OCI-LY1 (cell line): ENCODE measurements around the gene PTPRJ.

Source experiments
- H2AFZ ChIP-seq: fragments of 200-600 bp; sonication (generic), shearing (Covaris generic); 2 replicates; pipeline ENCODE4 v1.6.0; 2014; ENCODE audit warnings: antibody characterized with exemption, mild to moderate bottlenecking, low read length
- H3F3A ChIP-seq: fragments of 200-600 bp; sonication (generic), shearing (Covaris generic); 2 replicates; pipeline ENCODE4 v1.6.0; 2014; ENCODE audit warnings: mild to moderate bottlenecking, antibody characterized with exemption, low read length, moderate library complexity; ENCODE audit not compliant: insufficient read depth
- H3K27ac ChIP-seq: fragments of 200-600 bp; sonication (generic); 2 replicates; pipeline ENCODE4 v1.5.1; 2014; ENCODE audit warnings: low read length, mixed run types, mild to moderate bottlenecking, low read depth; ENCODE audit not compliant: poor library complexity, severe bottlenecking
- H3K27me3 ChIP-seq: fragments of 200-600 bp; sonication (generic); 2 replicates; pipeline ENCODE4 v1.6.0; 2014; ENCODE audit warnings: antibody characterized with exemption, mild to moderate bottlenecking, low read length, moderate library complexity; ENCODE audit not compliant: insufficient read depth
- H3K36me3 ChIP-seq: fragments of 200-600 bp; sonication (generic); 2 replicates; pipeline ENCODE4 v1.6.1; 2014; ENCODE audit warnings: mild to moderate bottlenecking, antibody characterized with exemption, low read length, moderate library complexity, mixed read lengths; ENCODE audit not compliant: insufficient read depth
- H3K4me1 ChIP-seq: fragments of 200-600 bp; sonication (generic); 2 replicates; pipeline ENCODE4 v1.5.1; 2014; ENCODE audit warnings: mild to moderate bottlenecking, low read length, moderate library complexity; ENCODE audit not compliant: insufficient read depth, severe bottlenecking
- H3K4me2 ChIP-seq: fragments of 200-600 bp; sonication (generic), shearing (Covaris generic); 2 replicates; pipeline ENCODE4 v1.6.1; 2014; ENCODE audit warnings: low read length
- H3K4me3 ChIP-seq: fragments of 200-600 bp; sonication (generic); 2 replicates; pipeline ENCODE4 v1.5.1; 2014; ENCODE audit warnings: low read length, low read depth, mild to moderate bottlenecking, mixed read lengths; ENCODE audit not compliant: poor library complexity, severe bottlenecking
- H3K79me2 ChIP-seq: fragments of 200-600 bp; shearing (Covaris generic); 2 replicates; pipeline ENCODE4 v1.6.1; 2016; ENCODE audit warnings: mixed run types, low read length, mixed read lengths; ENCODE audit not compliant: insufficient read depth
- H3K9ac ChIP-seq: fragments of 200-600 bp; sonication (generic), shearing (Covaris generic); 2 replicates; pipeline ENCODE4 v1.6.1; 2014; ENCODE audit warnings: mild to moderate bottlenecking, low read length, mixed read lengths
- H3K9me2 ChIP-seq: fragments of 200-600 bp; sonication (generic), shearing (Covaris generic); 2 replicates; pipeline ENCODE4 v1.6.1; 2014; ENCODE audit warnings: low read depth, mild to moderate bottlenecking, low read length, mixed read lengths
- H3K9me3 ChIP-seq: fragments of 200-600 bp; shearing (Covaris generic); 2 replicates; pipeline ENCODE4 v1.6.1; 2014; ENCODE audit warnings: low read length, mixed read lengths
- H4K20me1 ChIP-seq: fragments of 200-600 bp; sonication (generic), shearing (Covaris generic); 2 replicates; pipeline ENCODE4 v1.6.0; 2016; ENCODE audit warnings: mild to moderate bottlenecking, low read length; ENCODE audit not compliant: insufficient read depth
- CTCF ChIP-seq: fragments of 200-600 bp; sonication (generic), shearing (Covaris generic); IDR thresholded peaks from 2 replicates; pipeline ENCODE4 v1.5.1; 2017; ENCODE audit warnings: mild to moderate bottlenecking, antibody characterized with exemption, low read length, moderate library complexity, mixed read lengths
- EZH2 ChIP-seq: fragments of 200-600 bp; sonication (generic), shearing (Covaris generic); IDR thresholded peaks from 2 replicates; pipeline ENCODE4 v1.8.0; 2017; ENCODE audit warnings: borderline replicate concordance, mixed run types, mild to moderate bottlenecking, antibody characterized with exemption, low read length, moderate library complexity, mixed read lengths

PTPRJ gene

DNA sequence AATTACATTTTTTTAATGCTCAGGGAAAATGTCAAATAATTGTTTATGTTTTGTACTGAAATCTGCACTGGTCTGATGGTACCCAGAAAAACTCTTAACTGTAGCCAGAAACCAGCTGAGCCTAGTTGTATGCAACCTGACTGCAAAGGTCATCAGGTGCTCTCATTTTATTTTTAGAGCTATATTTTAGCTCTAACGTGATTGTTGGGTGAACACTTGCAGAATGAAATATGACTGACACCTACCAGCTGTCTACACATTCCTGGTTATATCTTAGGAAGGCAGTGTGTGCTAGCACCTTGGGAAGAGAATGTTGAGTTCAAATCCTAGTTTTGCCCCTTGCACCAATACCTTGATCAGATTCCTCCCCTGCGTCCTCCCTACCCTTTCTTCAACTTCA lies 23.6 kb downstream of the PTPRJ start:
- peak overlapping the region; percentile 20 for H3K4me3 ChIP-seq
- H3K79me2 ChIP-seq = peaks cover 82% of the 10 kb centered on the region
- H3K4me2 ChIP-seq = peak overlapping the region; percentile 76
- no peak for TF ChIP-seq EZH2
- TF ChIP-seq CTCF = no peak
- no peaks in the 10 kb centered on the region for H3K36me3 ChIP-seq
- peak overlapping the region; percentile 62 for H3K9ac ChIP-seq
- H2AFZ ChIP-seq = no peak overlapping the region
- H3K9me3 ChIP-seq = no peaks in the 10 kb centered on the region
- H4K20me1 ChIP-seq = no peaks in the 10 kb centered on the region
- no peaks in the 10 kb centered on the region for H3K27me3 ChIP-seq
- H3F3A ChIP-seq = peaks cover 10% of the 10 kb centered on the region
- H3K9me2 ChIP-seq = no peaks in the 10 kb centered on the region
- peaks cover 95% of the 10 kb centered on the region for H3K4me1 ChIP-seq
- H3K27ac ChIP-seq = peak overlapping the region; percentile 98

- H3K9me3 ChIP-seq = no peaks in the 10 kb centered on the region
- H3F3A ChIP-seq = peaks cover 10% of the 10 kb centered on the region
- no peaks in the 10 kb centered on the region for H3K27me3 ChIP-seq
- peak overlapping the region; percentile 98 for H3K27ac ChIP-seq
- H3K4me3 ChIP-seq = peak overlapping the region; percentile 20
- no peak overlapping the region for H2AFZ ChIP-seq
- no peaks in the 10 kb centered on the region for H3K36me3 ChIP-seq
- H3K4me2 ChIP-seq = peak overlapping the region; percentile 76
- no peaks in the 10 kb centered on the region for H3K9me2 ChIP-seq
- H3K9ac ChIP-seq = peak overlapping the region; percentile 62
- no peaks in the 10 kb centered on the region for H4K20me1 ChIP-seq
- TF ChIP-seq EZH2 (no peak), CTCF (no peak)
- H3K4me1 ChIP-seq = peaks cover 95% of the 10 kb centered on the region
- H3K79me2 ChIP-seq = peaks cover 82% of the 10 kb centered on the region
These were observed 24.1 kb downstream of the PTPRJ start for GRCh38 chr11:48004456-48004855.

DNA sequence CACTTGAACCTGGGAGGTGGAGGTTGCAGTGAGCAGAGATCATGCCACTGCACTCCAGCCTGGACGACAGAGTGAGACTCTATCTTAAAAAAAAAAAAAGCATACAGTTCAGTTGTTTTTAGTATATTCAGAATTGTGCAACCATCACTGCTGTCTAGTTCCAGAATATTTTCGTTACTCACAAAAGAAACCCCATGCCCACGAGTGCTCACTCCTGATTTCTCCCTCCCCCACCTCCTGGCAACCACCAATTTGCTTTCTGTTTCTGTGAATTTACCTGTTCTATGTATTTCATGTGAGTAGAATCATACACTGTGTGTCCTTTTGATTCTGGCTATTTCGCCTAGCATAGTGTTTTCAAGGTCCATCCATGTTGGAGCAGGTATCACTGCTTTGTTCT lies 24.8 kb downstream of the PTPRJ start:
- no peaks in the 10 kb centered on the region for H4K20me1 ChIP-seq

More for the DNA sequence above, 24.8 kb downstream of the PTPRJ start:
- Histone ChIP-seq H3K4me2 (peak overlapping the region; percentile 76), H3F3A (peaks cover 10% of the 10 kb centered on the region), H2AFZ (no peak overlapping the region), H3K4me3 (peak overlapping the region; percentile 20), H3K4me1 (peaks cover 95% of the 10 kb centered on the region), H3K9me2 (no peaks in the 10 kb centered on the region), H3K27ac (peak overlapping the region; percentile 98), H3K79me2 (peaks cover 84% of the 10 kb centered on the region), H3K27me3 (no peaks in the 10 kb centered on the region), H3K9me3 (no peaks in the 10 kb centered on the region), H3K9ac (peak overlapping the region; percentile 62), H3K36me3 (no peaks in the 10 kb centered on the region)
- TF ChIP-seq CTCF = no peak
- TF ChIP-seq EZH2 = no peak
